PC-3 (cell line): ENCODE results near the gene KCNN1.

Source experiments
- CTCF ChIP-seq: fragments of 300-600 bp; sonication (generic); conservative IDR thresholded peaks from 2 replicates; pipeline ENCODE4 v1.5.1; 2017; ENCODE audit warnings: antibody characterized with exemption, low read depth, mild to moderate bottlenecking, low read length
- EZH2 ChIP-seq: fragments of 300-600 bp; sonication (generic); IDR thresholded peaks from one replicate; pipeline ENCODE4 v1.6.1; 2017; ENCODE audit warnings: antibody characterized with exemption, mild to moderate bottlenecking, low read length; ENCODE audit not compliant: unreplicated experiment

- TF ChIP-seq CTCF (no peak), EZH2 (no peak)
Measured at GRCh38 chr19:17963936-17964691, 2.8 kb upstream of the KCNN1 start.
